ENCODE data around the gene IL5RA. TPM values are rescaled to one million over a fixed set of nuclear protein-coding genes. Genes with fewer than 3 reads are reported as not detected.
A peak's percentile ranks its signal among the peaks of the same experiment; 100 is the strongest.

The IL5RA gene
- total and polyA plus RNA-seq, 9 of the 15 experiments (the other 6 are each of a cell fraction or from before 2014, with no cell fraction given), result 0.07 to 0.28 (median 0.14) TPM; not detected in 4

GRCh38 chr3:3059645-3060044, 50.5 kb downstream of the IL5RA start (continued):
- TF ChIP-seq, protein P1, sequence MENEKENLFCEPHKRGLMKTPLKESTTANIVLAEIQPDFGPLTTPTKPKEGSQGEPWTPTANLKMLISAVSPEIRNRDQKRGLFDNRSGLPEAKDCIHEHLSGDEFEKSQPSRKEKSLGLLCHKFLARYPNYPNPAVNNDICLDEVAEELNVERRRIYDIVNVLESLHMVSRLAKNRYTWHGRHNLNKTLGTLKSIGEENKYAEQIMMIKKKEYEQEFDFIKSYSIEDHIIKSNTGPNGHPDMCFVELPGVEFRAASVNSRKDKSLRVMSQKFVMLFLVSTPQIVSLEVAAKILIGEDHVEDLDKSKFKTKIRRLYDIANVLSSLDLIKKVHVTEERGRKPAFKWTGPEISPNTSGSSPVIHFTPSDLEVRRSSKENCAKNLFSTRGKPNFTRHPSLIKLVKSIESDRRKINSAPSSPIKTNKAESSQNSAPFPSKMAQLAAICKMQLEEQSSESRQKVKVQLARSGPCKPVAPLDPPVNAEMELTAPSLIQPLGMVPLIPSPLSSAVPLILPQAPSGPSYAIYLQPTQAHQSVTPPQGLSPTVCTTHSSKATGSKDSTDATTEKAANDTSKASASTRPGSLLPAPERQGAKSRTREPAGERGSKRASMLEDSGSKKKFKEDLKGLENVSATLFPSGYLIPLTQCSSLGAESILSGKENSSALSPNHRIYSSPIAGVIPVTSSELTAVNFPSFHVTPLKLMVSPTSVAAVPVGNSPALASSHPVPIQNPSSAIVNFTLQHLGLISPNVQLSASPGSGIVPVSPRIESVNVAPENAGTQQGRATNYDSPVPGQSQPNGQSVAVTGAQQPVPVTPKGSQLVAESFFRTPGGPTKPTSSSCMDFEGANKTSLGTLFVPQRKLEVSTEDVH (IDR thresholded peaks at IDR 0.05; ENCODE audit: low read depth, partially characterized antibody), result no peak

DNA sequence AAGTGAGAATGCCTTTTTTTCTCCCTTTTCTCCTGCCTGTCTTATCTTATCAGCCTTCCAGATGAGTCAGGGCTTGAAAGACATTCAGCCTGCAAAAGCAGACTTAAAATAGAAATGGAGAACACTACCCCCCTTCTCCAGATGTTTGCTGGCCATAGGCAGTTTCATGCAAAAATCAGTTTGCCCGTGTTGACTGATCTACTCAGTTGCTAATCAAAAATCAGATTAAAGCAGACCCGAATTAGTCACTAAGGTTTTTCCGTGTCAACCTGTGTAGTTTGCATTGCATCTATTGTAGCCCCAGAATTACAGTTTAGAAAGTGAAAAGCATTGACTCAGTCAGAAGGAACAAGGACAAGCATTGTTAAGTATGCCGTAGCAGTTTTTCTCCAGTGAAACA, 56.2 kb downstream of the IL5RA start:
- CTCF ChIA-PET (ENCODE audit: low intra/inter-chr PET ratio), result no interaction called here
- no peaks in the 10 kb centered on the region for H3K36me3 ChIP-seq (ENCODE audit: control insufficient read depth, insufficient read depth, low read length)
- no peaks in the 10 kb centered on the region for H3K27me3 ChIP-seq (ENCODE audit: control insufficient read depth in 2 of 2, insufficient read depth in 2 of 2, low read length in 2 of 2)
- in situ Hi-C loops (cut with MboI) (no loop called here), intact Hi-C loops (cut with micrococcal nuclease) (no loop called here)
- POLR2A ChIA-PET, result interaction anchor here (0.8 kb wide), 1 partner anchor 16 kb away, joined by 3 read pairs; no protein-coding TSS in a partner anchor
- H3K9ac ChIP-seq (ENCODE audit: insufficient read depth in 1 of 2, low read depth in 2 of 2, low read length in 2 of 2), result no peak overlapping the region
- FAIRE-seq (no peak), DNase-seq (ENCODE audit: extremely low read depth in 1 of 4, low spot score in 3 of 4) (peak in 1 of 4 experiments; percentile 26), ATAC-seq (no peak)
- WGBS (ENCODE audit: insufficient coverage, low coverage, missing lambda C conversion rate), result 0% methylated on average over 4 of the region's 4 CpGs
- H3K9me1 ChIP-seq (ENCODE audit: control insufficient read depth, insufficient read depth, low read length), result no peaks in the 10 kb centered on the region
- BruUV-seq (replicated peaks), result no TSS peak
- no peaks in the 10 kb centered on the region for H3K79me2 ChIP-seq (ENCODE audit: control insufficient read depth, insufficient read depth, low read length)
- H2AFZ ChIP-seq (ENCODE audit: low read depth, low read length), result no peak overlapping the region
- H3K4me3 ChIP-seq, result no peak overlapping the region
- no peaks in the 10 kb centered on the region for H4K20me1 ChIP-seq (replicated peaks; ENCODE audit: control insufficient read depth, insufficient read depth, low read length)
- H3K4me2 ChIP-seq (ENCODE audit: insufficient read depth, low read length), result no peak overlapping the region
- H3K4me1 ChIP-seq (replicated peaks in 1 of 2; ENCODE audit: control insufficient read depth in 2 of 2, insufficient read depth in 2 of 2, low read length in 2 of 2), result no peaks in the 10 kb centered on the region; a peak in 1 of 5 replicates
- H3K9me3 ChIP-seq (replicated peaks; ENCODE audit: control insufficient read depth, insufficient read depth, low read depth, low read length), result no peaks in the 10 kb centered on the region
- H3K27ac ChIP-seq (ENCODE audit: extremely low read depth, low read depth, low read length), result no peak overlapping the region
- TF ChIP-seq, protein P2, sequence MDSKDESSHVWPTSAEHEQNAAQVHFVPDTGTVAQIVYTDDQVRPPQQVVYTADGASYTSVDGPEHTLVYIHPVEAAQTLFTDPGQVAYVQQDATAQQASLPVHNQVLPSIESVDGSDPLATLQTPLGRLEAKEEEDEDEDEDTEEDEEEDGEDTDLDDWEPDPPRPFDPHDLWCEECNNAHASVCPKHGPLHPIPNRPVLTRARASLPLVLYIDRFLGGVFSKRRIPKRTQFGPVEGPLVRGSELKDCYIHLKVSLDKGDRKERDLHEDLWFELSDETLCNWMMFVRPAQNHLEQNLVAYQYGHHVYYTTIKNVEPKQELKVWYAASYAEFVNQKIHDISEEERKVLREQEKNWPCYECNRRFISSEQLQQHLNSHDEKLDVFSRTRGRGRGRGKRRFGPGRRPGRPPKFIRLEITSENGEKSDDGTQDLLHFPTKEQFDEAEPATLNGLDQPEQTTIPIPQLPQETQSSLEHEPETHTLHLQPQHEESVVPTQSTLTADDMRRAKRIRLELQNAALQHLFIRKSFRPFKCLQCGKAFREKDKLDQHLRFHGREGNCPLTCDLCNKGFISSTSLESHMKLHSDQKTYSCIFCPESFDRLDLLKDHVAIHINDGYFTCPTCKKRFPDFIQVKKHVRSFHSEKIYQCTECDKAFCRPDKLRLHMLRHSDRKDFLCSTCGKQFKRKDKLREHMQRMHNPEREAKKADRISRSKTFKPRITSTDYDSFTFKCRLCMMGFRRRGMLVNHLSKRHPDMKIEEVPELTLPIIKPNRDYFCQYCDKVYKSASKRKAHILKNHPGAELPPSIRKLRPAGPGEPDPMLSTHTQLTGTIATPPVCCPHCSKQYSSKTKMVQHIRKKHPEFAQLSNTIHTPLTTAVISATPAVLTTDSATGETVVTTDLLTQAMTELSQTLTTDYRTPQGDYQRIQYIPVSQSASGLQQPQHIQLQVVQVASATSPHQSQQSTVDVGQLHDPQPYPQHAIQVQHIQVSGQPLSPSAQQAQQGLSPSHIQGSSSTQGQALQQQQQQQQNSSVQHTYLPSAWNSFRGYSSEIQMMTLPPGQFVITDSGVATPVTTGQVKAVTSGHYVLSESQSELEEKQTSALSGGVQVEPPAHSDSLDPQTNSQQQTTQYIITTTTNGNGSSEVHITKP (IDR thresholded peaks at IDR 0.05; ENCODE audit: partially characterized antibody), result no peak
- TF ChIP-seq CBFA2T2 (conservative IDR thresholded peaks at IDR 0.05) (no peak), EZH2 (IDR thresholded peaks at IDR 0.05; ENCODE audit: borderline replicate concordance, low read depth, low read length) (no peak), NR4A1 (CRISPR knock-in tag; IDR thresholded peaks at IDR 0.05) (no peak), NR4A1 (tag; IDR thresholded peaks at IDR 0.05) (no peak), CHD1 (IDR thresholded peaks at IDR 0.05; ENCODE audit: low read length) (no peak)
- TF ChIP-seq, protein P3, sequence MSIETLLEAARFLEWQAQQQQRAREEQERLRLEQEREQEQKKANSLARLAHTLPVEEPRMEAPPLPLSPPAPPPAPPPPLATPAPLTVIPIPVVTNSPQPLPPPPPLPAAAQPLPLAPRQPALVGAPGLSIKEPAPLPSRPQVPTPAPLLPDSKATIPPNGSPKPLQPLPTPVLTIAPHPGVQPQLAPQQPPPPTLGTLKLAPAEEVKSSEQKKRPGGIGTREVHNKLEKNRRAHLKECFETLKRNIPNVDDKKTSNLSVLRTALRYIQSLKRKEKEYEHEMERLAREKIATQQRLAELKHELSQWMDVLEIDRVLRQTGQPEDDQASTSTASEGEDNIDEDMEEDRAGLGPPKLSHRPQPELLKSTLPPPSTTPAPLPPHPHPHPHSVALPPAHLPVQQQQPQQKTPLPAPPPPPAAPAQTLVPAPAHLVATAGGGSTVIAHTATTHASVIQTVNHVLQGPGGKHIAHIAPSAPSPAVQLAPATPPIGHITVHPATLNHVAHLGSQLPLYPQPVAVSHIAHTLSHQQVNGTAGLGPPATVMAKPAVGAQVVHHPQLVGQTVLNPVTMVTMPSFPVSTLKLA (conservative IDR thresholded peaks at IDR 0.05), result no peak
- TF ChIP-seq, protein P4, sequence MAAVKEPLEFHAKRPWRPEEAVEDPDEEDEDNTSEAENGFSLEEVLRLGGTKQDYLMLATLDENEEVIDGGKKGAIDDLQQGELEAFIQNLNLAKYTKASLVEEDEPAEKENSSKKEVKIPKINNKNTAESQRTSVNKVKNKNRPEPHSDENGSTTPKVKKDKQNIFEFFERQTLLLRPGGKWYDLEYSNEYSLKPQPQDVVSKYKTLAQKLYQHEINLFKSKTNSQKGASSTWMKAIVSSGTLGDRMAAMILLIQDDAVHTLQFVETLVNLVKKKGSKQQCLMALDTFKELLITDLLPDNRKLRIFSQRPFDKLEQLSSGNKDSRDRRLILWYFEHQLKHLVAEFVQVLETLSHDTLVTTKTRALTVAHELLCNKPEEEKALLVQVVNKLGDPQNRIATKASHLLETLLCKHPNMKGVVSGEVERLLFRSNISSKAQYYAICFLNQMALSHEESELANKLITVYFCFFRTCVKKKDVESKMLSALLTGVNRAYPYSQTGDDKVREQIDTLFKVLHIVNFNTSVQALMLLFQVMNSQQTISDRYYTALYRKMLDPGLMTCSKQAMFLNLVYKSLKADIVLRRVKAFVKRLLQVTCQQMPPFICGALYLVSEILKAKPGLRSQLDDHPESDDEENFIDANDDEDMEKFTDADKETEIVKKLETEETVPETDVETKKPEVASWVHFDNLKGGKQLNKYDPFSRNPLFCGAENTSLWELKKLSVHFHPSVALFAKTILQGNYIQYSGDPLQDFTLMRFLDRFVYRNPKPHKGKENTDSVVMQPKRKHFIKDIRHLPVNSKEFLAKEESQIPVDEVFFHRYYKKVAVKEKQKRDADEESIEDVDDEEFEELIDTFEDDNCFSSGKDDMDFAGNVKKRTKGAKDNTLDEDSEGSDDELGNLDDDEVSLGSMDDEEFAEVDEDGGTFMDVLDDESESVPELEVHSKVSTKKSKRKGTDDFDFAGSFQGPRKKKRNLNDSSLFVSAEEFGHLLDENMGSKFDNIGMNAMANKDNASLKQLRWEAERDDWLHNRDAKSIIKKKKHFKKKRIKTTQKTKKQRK (IDR thresholded peaks at IDR 0.05; ENCODE audit: borderline replicate concordance, low read depth, low read length), result no peak

All from K562 (cell line).